Measurements from ENCODE around the gene SLC9A9.

Gene SLC9A9

DNA sequence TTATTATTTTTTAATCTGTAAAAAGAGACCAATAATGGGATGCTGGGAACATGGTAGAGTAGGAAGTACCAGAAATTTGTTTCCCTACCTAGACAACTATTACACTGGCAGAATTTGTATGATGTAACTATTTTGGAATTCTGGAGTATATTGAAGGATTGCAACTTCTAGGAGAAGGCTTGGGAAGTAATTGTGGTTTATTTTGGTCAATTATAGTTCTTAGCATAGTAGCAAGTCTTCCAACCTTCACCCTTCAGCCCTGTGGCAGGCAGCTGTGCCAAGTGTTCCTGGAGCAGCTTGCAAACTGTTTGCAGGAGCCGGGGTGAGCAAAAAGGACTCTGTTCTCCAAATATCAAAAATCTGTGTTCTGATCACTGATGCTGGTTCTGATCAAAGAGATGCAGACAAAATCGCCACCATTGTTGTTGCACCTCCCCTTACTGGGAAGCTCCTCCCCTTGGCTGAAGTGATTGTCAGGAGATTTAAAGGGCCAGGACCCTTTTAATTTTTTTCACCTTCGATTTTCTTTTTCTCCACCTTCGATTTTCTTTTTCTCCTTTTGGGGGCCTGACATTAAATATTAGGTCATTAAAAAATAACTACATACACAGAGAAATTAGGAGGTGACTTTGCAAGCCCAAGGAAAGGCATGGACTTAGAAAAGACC lies 363.3 kb downstream of the SLC9A9 start:
- DNase-seq = no peak

DNA sequence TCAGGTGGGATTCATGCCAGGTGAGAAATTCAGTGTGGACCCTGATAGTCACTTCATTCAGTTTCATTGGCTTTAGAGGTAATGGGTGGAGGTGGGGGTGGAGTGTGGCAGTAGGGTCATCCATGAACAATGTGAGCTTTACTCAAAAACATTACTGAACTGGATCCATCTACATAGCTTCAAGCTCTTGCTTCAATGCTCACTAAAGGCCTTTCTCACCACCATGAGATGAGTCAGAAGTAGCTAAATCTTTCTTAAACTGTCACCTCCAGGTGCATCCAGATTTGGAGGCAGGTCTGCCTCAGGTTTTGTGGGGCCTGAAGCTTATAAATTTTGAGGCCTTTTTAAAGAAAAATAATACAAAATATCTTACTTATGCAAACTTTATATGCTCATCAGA lies 365.1 kb downstream of the SLC9A9 start:
- no peak for DNase-seq

GRCh38 chr3:143482106-143483088 lies 365.9 kb downstream of the SLC9A9 start:
- no peak for DNase-seq

GRCh38 chr3:143480344-143480743 lies 367.9 kb downstream of the SLC9A9 start:
- DNase-seq = no peak

GRCh38 chr3:143479727-143480126 lies 368.5 kb downstream of the SLC9A9 start:
- no peak for DNase-seq

- DNase-seq = no peak
These were observed 370.1 kb downstream of the SLC9A9 start for GRCh38 chr3:143478115-143478693.

DNA sequence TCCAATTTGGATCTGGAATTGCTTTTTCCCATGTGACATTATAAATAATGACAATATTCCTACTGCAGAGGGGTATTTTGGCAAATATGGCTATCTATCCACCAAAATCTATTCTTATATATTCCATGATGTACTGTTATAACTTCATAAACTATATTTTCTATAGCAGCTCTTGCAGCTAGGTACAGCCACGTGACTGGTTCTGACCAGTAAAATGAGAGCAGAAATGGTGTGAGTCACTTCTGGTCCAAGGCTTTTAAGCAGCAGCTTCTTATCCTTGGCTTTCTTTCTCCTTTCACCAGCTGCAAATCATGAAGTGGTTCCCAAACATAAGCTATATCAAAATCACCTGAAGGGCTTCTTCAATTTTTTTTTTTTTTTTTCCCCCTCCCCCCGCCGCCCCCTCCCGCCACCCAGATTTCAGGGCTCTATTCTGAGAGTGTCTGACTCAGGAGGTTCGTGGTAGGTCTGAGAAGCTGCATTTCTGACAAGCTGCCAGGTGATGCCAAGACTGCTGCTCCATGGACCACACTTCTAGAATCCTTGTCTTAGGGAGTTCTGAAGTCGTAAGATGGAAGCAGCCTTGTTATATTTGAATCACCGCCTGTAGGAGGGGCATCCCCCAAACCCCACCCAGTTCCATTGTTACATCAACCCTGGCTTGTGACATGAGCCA lies 371.2 kb downstream of the SLC9A9 start:
- DNase-seq = no peak

GRCh38 chr3:143475981-143476380 lies 372.3 kb downstream of the SLC9A9 start:
- no peak for DNase-seq

- no peak for DNase-seq
These were observed 375.3 kb downstream of the SLC9A9 start for GRCh38 chr3:143472731-143473523.

DNA sequence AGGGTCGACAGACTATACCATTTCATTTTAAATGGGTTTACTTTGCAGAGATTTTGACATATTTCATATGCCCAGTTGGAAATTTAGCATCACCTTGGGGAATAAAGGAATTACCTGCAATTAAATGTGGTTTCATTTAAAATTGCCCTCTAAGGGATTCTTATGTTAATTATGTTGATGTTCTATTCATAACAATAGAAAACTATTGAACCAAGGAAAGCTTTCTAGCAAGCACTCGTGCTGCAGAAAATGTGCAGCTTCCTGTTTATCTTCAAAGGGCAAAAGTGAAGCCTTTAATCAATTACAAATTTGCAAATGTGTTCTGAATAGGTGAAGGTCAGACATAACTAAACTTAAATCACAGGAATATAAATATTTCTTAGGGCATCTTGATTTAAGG lies 376.6 kb downstream of the SLC9A9 start:
- DNase-seq = no peak

GRCh38 chr3:143469159-143469558 lies 379.1 kb downstream of the SLC9A9 start:
- no peak for DNase-seq

DNA sequence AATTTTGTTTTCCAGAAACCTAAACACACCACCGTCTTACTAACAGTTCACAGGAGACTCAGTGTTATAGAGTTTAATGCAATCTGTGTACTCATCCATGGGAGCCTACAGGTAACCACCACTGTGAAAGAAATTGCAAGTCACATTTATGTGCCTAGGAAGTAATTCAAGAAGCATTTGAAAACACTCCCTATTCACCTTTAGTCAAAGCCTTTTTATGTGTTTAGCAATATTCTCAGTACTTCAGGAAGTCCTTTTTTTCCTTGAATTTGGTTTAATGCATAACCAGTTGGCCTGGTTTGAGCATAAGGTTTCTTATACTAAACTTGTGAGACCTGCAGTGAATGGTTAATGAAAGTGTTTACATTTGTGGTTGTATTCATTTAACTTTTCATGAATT lies 382.6 kb downstream of the SLC9A9 start:
- no peak for DNase-seq

- no peak for DNase-seq
These were observed 383.4 kb downstream of the SLC9A9 start for GRCh38 chr3:143464850-143465249.

GRCh38 chr3:143455480-143455879 lies 392.8 kb downstream of the SLC9A9 start:
- DNase-seq = no peak

DNA sequence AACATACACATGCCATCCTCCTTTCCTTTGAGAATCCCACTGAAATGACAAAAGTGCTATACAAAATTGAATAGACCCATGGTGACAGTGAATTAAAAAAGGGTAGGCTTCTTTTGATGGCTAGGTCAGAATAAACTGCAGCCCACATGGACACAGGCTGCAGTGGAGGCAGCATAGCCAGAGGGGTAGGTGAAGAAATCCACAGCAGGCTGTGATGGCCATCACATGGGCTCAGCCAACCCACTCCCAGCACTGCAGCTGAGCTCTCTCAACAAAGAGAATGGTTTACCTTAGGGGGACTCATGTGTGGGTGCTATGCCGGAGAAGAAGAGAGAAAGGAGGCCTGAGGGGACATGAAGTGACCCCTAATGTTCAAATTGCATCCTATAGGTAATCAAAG lies 397.6 kb downstream of the SLC9A9 start:
- DNase-seq = no peak

DNA sequence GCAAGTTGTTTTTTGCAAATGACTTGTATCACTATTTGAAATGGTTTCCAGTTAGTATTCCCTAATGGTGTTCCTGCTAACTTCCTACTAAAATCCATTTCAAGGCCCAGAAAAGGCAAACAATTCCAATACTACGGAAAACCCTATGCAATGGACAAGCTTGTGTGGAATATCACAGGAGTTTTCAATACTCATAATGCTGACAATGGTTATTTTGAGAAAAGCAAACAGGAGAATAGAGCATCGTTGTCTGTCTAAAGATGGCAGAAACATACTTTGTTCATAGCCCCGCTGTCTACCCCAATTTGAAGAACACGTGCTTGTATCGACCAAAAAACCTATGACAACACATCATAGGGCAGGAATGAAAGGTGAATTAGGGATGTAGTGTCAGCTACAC lies 400.8 kb downstream of the SLC9A9 start:
- no peak for DNase-seq

DNA sequence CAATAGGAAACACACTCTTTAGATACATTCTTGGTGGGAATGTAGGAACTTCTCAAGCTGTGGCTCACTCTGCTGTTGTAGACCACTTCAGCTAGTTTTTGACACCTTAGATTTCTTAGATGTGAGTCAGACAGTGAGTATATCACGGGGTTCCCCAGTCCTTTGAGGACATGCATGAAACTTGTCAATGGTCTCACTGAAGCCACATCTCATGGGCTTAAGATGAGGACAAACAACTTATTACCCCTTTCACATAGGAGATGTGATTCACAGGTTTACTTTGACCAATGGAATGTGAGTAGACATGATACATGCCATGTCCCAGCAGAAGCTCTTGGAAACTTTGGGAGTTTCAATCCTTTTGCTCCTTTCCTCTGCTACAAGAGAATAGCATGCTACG lies 403.1 kb downstream of the SLC9A9 start:
- no peak for DNase-seq

DNA sequence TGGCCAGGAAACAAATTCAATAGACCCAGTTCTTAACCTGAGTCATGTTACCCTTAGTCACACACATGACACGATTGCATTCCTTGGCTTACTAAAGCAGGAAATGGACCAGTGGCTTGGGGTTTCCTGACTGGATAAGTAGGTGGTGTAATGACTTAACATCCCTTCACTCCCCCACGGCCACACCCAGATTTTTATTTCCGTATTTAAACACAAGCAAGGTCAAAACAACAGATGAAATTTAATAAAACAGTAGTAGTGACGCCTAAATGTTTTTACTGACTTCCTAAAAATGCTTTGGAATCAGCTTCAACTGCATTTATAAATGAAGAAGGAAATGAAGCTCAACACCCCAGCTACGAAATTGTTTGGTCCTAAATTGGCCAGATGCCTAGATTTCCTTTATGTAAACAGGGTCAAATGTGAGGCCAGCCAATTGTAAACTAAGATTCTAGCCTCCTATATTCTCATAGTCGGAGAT lies 404.4 kb downstream of the SLC9A9 start:
- no peak for DNase-seq

DNA sequence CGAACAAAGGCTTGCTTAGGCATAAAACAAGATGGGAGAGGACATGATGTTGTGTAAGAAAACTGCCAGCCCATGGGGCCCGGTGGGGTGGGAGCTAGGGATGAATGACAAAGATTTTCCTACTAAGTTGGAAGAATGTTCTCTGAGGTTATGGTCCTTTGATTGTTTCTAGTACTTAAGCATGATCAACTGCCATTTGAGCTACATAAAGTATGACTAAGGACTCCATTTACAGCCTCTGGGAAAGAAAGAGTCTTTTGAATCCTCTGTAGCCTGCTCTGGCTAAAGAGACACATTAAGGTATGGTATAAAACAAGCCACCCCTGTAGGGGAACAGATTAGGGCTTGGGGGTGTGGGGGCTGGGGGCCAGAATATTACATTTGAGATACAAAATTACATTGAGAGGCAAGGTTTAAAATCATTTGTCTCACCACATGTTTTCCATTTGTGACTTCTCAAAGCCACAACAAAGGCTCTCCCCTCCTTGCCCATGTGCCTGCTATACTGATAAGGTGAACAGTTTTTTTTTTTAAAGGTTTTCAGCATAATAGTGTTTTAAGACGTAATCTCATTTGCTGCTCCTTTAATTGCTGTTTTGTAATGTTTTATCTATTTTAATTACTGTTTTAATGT lies 405.3 kb downstream of the SLC9A9 start:
- DNase-seq = no peak

DNA sequence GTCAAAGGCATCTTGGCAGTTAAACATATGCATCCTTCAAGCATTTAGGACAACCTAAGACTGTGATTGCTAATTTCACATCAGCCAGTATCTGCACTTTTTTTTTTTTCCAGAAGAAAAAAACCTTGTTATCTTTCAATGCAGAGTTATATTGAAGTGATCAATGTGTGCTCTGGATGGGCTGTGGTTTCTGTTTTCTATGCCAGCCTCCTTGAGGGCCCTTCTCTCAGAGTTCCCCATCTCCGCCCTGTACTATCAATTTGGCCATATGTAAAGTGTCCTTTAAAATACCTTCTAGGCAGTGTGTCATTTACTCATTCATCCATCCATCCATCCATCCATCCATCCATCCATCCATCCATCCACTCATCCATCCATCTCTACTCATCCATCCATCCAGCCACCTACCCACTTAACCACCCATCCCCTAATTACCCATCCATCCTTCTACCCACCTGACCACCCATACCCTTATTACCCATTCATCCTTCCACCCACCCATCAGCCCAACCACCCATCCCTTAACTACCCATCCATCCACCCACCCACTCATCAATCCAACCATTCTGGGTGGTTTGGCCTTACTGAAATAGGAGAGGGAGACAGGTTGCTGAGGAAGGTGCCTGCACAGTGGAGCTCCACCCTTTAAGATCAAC lies 406.6 kb downstream of the SLC9A9 start:
- no peak for DNase-seq

DNA sequence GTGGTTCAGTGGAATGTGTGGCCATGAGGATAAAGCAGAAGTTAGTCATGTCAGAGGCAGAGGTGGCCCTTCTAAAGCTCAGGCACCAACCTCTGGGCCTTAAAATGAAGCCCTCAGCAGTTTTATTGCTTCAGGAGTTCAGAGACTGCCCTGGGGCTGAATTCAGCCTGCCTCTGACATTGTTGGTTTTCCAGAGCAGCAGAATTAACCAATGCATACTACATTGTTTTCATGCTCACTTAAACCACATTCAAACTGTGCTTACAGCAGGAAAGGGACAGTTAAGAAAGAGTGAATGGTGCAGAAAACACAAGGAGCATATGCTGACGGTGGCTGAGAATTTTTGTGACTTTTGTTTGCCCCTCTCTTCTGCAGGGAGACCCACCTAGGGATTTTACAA lies 408.5 kb downstream of the SLC9A9 start:
- no peak for DNase-seq

Data from GOT3 (cell line).